Heart left ventricle (tissue), 16 donors: ENCODE results near the gene MAP3K5. TPM values are rescaled to one million over a fixed set of nuclear protein-coding genes. Genes with fewer than 3 reads are reported as not detected.

Experiments
- ATAC-seq, 4 donors: fragments of 200-7000 bp; cut with Tn5 transposase; one replicate each; pipeline ENCODE4 v1.9.1; 2020 to 2022; ENCODE audit warnings: moderate library complexity in 4 of 4, mild to moderate bottlenecking in 3 of 4, moderate number of reproducible peaks in 1 of 4
- DNase-seq, 5 donors: peaks; one replicate each; pipeline ENCODE4 v3.0.0-alpha.2; 2020
- H3K27ac ChIP-seq, 12 donors: fragments of 200-600 bp; sonication (generic) in 4 of 12; one replicate each; pipeline versions ENCODE4 v1.5.0 to v1.8.0; 2016 to 2022; ENCODE audit warnings: mild to moderate bottlenecking in 2 of 12
- H3K27me3 ChIP-seq, 9 donors: fragments of 200-600 bp; sonication (generic) in 2 of 9; one replicate each; pipeline versions ENCODE4 v1.5.1 to v1.8.0; 2016 to 2022; ENCODE audit warnings: mild to moderate bottlenecking in 3 of 9
- H3K36me3 ChIP-seq, 9 donors: fragments of 200-600 bp; sonication (generic) in 2 of 9; one replicate each; pipeline versions ENCODE4 v1.5.0 to v1.8.0; 2018 to 2022; ENCODE audit warnings: mild to moderate bottlenecking in 2 of 9
- H3K4me1 ChIP-seq, 12 donors: fragments of 200-600 bp; sonication (generic) in 4 of 12; one replicate each; pipeline versions ENCODE4 v1.5.0 to v1.8.0; 2016 to 2022; ENCODE audit warnings: mild to moderate bottlenecking in 3 of 12
- H3K4me3 ChIP-seq, 12 donors: fragments of 200-600 bp; sonication (generic) in 4 of 12; one replicate each; pipeline versions ENCODE4 v1.5.0 to v1.8.0; 2017 to 2022; ENCODE audit warnings: mild to moderate bottlenecking in 9 of 12, moderate library complexity in 4 of 12
- H3K9me3 ChIP-seq, 12 donors: fragments of 200-600 bp; sonication (generic) in 4 of 12; one replicate each; pipeline versions ENCODE4 v1.5.0 to v1.8.0; 2016 to 2022; ENCODE audit warnings: mild to moderate bottlenecking in 1 of 12
- CTCF ChIP-seq, 12 donors: fragments of 200-600 bp; sonication (generic) in 4 of 12; IDR thresholded peaks; one replicate each; pipeline versions ENCODE4 v1.5.0 to v1.8.0; 2018 to 2022; ENCODE audit warnings: antibody characterized with exemption in 12 of 12, mild to moderate bottlenecking in 5 of 12
- POLR2A ChIP-seq, 2 donors: fragments of 450-650 bp; IDR thresholded peaks; one replicate each; pipeline ENCODE4 v1.6.1; 2017; ENCODE audit warnings: antibody characterized with exemption in 2 of 2, mild to moderate bottlenecking in 2 of 2, moderate library complexity in 2 of 2
- WGBS, 4 donors: extraction: QIAGEN DNeasy Blood & Tissue Kit in 2 of 4; methylation state at CpG; one replicate each; pipeline versions ENCODE4 v1.1.5 to v1.1.7; 2013 to 2018; 5-methylcytosine and 5-hydroxymethylcytosine counted together
- intact Hi-C, 10 donors: fragments of 100-400 bp; cut with DNase I; formaldehyde crosslinking; loops; one replicate each; pipeline versions ENCODE4 v1.11.1 to v1.14.2; 2022
- polyA plus RNA-seq, 2 donors: library from polyadenylated mRNA; stranded (reverse); fragments of 200-250 nt; gene quantifications; one replicate each; pipeline ENCODE4 v1.2.3, GENCODE V29; 2013
- total RNA-seq, 9 donors: library from RNA; depleted of rRNA in 2 of 9; stranded (reverse); fragments of >200 nt in 2 of 9; fragmentation: NEBNext Ultra II Directional in 3 of 9; extraction: Animal tissue kit (Norgen Biotek cat#: 25700) in 3 of 9; gene quantifications; one replicate each; pipeline versions ENCODE4 v1.1.0 to v1.2.4, GENCODE V29; 2016 to 2023
- donor health status: ischemic (EF 13 %, LVEDD 7.1; RV severe dilation, severe dysfunction).
- donor health status: healthy with polysubstance abuse.
- donor health status: DM: no; HTN: yes; CAD: no.
- donor health status: DM: no; HTN: no; CAD: no.
- donor health status: ischemic (EF 25% LVEDD 6.9; RV normal size, moderate dysfunction).
- donor health status: ischemic (EF 25% LVEDD 5.7; RV mildly dilated, moderate dysfunction).
- donor health status: healthy.
- donor health status: DM: yes; HTN: yes; CAD: no.
- donor health status: ischemic (EF 35%, LVEDD 5.7; RV mildly dilated, moderate dysfunction).
- donor health status: nonischemic (EF 11% LVEDD 7.7; RV severe dilation, severe dysfunction).
- donor health status: DM: yes; HTN: yes; CAD: no.
- donor health status: PGD.
- donor health status: ischemic (EF 29% LVEDD 5.4; RV normal size, mild dysfunction).
- donor health status: nonischemic (EF 23%, LVEDD 6.1; RV moderate dilation, normal function).

The MAP3K5 gene
- total and polyA plus RNA-seq, 11 donors: 7.1 to 34.1 (median 27.8) TPM

GRCh38 chr6:136527831-136528230 is 264.4 kb downstream of the MAP3K5 start:
- H3K4me1 ChIP-seq: peaks cover 0 to 16% (median 3%) of the 10 kb centered on the region in 12 donors
- intact Hi-C loops: no loop called here
- no peak for ATAC-seq
- no peak overlapping the region for H3K27ac ChIP-seq
- no peaks in the 10 kb centered on the region for H3K36me3 ChIP-seq
- no peaks in the 10 kb centered on the region for H3K9me3 ChIP-seq
- 73 to 80% (median 74%) methylated on average over 6 of the region's 6 CpGs for WGBS, 4 donors
- no peaks in the 10 kb centered on the region for H3K27me3 ChIP-seq
- DNase-seq: no peak
- no peak for TF ChIP-seq CTCF (IDR thresholded peaks at IDR 0.05)
- TF ChIP-seq POLR2A (IDR thresholded peaks at IDR 0.05): no peak
- H3K4me3 ChIP-seq: no peak overlapping the region

GRCh38 chr6:136526937-136527336 is 265.3 kb downstream of the MAP3K5 start:
- no peak overlapping the region for H3K27ac ChIP-seq
- no peak for ATAC-seq
- WGBS, 4 donors: 42 to 52% (median 48%) methylated on average over 4 of the region's 4 CpGs

GRCh38 chr6:136526196-136526930 is 265.9 kb downstream of the MAP3K5 start:
- H3K4me1 ChIP-seq: peaks cover 0 to 16% (median 3%) of the 10 kb centered on the region in 12 donors
- ATAC-seq (peak; percentile 64 to 87 (median 75)), DNase-seq (peak; percentile 32 to 68 (median 50))
- intact Hi-C loops: no loop called here
- no peak overlapping the region for H3K4me3 ChIP-seq
- TF ChIP-seq POLR2A (IDR thresholded peaks at IDR 0.05) (no peak), CTCF (IDR thresholded peaks at IDR 0.05) (peak in 6 of 12 donors; percentile 18 to 45 (median 24))
- no peak overlapping the region for H3K27ac ChIP-seq
- no peaks in the 10 kb centered on the region for H3K36me3 ChIP-seq
- 24 to 39% (median 30%) methylated on average over 15 to 16 of the region's 16 CpGs for WGBS, 4 donors
- no peaks in the 10 kb centered on the region for H3K27me3 ChIP-seq
- H3K9me3 ChIP-seq: no peaks in the 10 kb centered on the region

More at GRCh38 chr6:136526937-136527336, 265.3 kb downstream of the MAP3K5 start:
- TF ChIP-seq CTCF (IDR thresholded peaks at IDR 0.05) (no peak), POLR2A (IDR thresholded peaks at IDR 0.05) (no peak)
- intact Hi-C loops: no loop called here
- H3K4me3 ChIP-seq: no peak overlapping the region
- no peaks in the 10 kb centered on the region for H3K36me3 ChIP-seq
- peaks cover 0 to 16% (median 3%) of the 10 kb centered on the region in 12 donors for H3K4me1 ChIP-seq
- DNase-seq: no peak
- no peaks in the 10 kb centered on the region for H3K27me3 ChIP-seq
- H3K9me3 ChIP-seq: no peaks in the 10 kb centered on the region

GRCh38 chr6:136525586-136526195 is 266.6 kb downstream of the MAP3K5 start:
- peaks cover 0 to 16% (median 3%) of the 10 kb centered on the region in 12 donors for H3K4me1 ChIP-seq
- no peaks in the 10 kb centered on the region for H3K27me3 ChIP-seq
- H3K9me3 ChIP-seq: no peaks in the 10 kb centered on the region
- no peak for ATAC-seq
- WGBS, 4 donors: 52 to 59% (median 56%) methylated on average over 8 of the region's 8 CpGs
- intact Hi-C loops: no loop called here
- H3K36me3 ChIP-seq: no peaks in the 10 kb centered on the region
- no peak overlapping the region for H3K4me3 ChIP-seq
- DNase-seq: no peak
- TF ChIP-seq POLR2A (IDR thresholded peaks at IDR 0.05) (no peak), CTCF (IDR thresholded peaks at IDR 0.05) (no peak)
- no peak overlapping the region for H3K27ac ChIP-seq
